Measurements from ENCODE around the gene KLF17. TPM values are rescaled to one million over a fixed set of nuclear protein-coding genes. Genes with fewer than 3 reads are reported as not detected.
A peak's percentile ranks its signal among the peaks of the same experiment; 100 is the strongest.

The KLF17 gene
- total RNA-seq, 1 experiment from 2014 or later = 0.26 TPM

DNA sequence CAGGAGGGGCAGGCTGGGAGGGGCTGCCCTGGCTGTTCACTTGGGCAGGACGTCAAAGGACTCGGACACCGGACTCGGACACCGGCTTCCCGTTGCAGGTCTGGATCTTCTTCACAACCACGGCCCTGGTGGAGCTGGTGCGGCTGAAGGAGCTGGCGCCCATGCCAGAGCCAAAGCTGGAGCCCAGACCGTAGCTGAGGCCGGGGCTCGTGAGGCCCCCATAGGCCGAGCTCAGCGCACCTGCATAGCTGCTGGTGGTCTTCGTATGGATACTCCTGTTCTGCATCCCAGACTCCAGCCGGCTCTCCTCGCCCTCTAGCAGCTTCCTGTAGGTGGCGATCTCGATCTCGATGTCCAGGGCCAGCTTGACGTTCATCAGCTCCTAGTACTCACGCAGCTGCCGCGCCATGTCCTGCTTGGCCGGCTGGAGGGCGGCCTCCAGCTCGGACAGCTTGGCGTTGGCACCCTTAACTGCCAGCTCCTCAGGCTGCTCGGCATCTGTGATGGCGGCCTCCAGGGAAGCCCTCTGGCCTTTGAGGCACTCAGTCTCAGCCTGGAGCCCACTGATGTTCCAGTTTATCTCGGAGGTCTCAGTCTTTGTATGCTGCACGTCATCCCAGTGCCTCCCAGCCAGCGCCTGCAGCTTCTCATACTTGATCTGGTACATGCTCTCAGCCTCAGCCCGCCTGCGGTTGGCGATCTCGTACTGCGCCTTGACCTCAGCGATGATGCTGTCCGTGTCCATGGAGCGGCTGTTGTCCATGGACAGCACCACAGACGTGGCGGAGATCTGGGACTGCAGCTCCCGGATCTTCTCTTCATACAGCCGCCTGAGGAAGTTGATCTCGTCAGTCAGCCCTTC, 15.1 kb upstream of the KLF17 start:
- intact Hi-C loops (cut with micrococcal nuclease) = no loop called here
- Histone ChIP-seq H3K9me3 (ENCODE audit: low read length) (no peaks in the 10 kb centered on the region), H3K79me2 (ENCODE audit: low read length) (no peaks in the 10 kb centered on the region), H3K4me3 (ENCODE audit: low read length) (no peak overlapping the region), H3K9ac (ENCODE audit: low read length) (no peak overlapping the region), H3F3A (ENCODE audit: low read length, unreplicated experiment) (no peaks in the 10 kb centered on the region), H2AFZ (ENCODE audit: low read length) (no peak overlapping the region), H3K36me3 (ENCODE audit: low read depth, low read length) (no peaks in the 10 kb centered on the region), H3K27ac (ENCODE audit: low read length) (no peak overlapping the region), H4K20me1 (ENCODE audit: low read length) (no peaks in the 10 kb centered on the region), H3K4me2 (ENCODE audit: low read length) (no peak overlapping the region), H3K9me2 (replicated peaks; ENCODE audit: low read length) (no peaks in the 10 kb centered on the region), H3K27me3 (ENCODE audit: low read length) (no peaks in the 10 kb centered on the region), H3K4me1 (ENCODE audit: insufficient read depth, low read length) (peaks cover 6% of the 10 kb centered on the region)
- ATAC-seq (no peak), DNase-seq (no peak)
- CTCF ChIA-PET = no interaction called here
- POLR2A ChIA-PET (ENCODE audit: unreplicated experiment) = interaction anchor here (0.6 kb wide), 1 partner anchor 450 kb away, joined by 3 read pairs; no protein-coding TSS in a partner anchor
- no TSS peak for BruUV-seq (replicated peaks)
- TF ChIP-seq EZH2phosphoT487 (IDR thresholded peaks at IDR 0.05; ENCODE audit: borderline replicate concordance, low read length) = no peak
- TF ChIP-seq, protein P1, sequence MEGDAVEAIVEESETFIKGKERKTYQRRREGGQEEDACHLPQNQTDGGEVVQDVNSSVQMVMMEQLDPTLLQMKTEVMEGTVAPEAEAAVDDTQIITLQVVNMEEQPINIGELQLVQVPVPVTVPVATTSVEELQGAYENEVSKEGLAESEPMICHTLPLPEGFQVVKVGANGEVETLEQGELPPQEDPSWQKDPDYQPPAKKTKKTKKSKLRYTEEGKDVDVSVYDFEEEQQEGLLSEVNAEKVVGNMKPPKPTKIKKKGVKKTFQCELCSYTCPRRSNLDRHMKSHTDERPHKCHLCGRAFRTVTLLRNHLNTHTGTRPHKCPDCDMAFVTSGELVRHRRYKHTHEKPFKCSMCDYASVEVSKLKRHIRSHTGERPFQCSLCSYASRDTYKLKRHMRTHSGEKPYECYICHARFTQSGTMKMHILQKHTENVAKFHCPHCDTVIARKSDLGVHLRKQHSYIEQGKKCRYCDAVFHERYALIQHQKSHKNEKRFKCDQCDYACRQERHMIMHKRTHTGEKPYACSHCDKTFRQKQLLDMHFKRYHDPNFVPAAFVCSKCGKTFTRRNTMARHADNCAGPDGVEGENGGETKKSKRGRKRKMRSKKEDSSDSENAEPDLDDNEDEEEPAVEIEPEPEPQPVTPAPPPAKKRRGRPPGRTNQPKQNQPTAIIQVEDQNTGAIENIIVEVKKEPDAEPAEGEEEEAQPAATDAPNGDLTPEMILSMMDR (conservative IDR thresholded peaks at IDR 0.05; ENCODE audit: low read depth, low read length) = no peak
- no peak for TF ChIP-seq EZH2 (IDR thresholded peaks at IDR 0.05; ENCODE audit: low read length, unreplicated experiment)

DNA sequence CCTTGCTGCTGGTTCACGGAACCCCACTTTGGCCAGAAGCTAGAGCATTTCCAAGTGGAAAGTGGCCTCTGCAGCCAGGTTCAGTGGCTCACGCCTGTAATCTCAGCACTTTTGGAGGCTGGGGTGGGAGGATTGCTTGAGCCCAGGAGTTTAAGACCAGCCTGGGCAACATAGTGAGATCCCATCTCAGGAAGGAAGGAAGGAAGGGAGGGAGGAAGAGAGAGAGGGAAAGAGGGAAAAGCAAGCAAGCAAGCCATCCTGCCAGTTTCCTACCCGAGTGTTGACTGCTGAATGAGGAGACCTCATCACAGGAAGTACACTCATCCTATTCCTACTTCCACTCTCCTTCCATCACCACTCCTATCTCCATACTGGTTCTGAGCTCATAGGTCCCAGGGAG, 12.8 kb upstream of the KLF17 start:
- intact Hi-C loops (cut with micrococcal nuclease) = no loop called here
- no peak overlapping the region for H3K4me3 ChIP-seq (ENCODE audit: low read length)
- TF ChIP-seq, protein P1 (conservative IDR thresholded peaks at IDR 0.05; ENCODE audit: low read depth, low read length) = no peak
- no peak for TF ChIP-seq EZH2 (IDR thresholded peaks at IDR 0.05; ENCODE audit: low read length, unreplicated experiment)
- TF ChIP-seq EZH2phosphoT487 (IDR thresholded peaks at IDR 0.05; ENCODE audit: borderline replicate concordance, low read length) = no peak

DNA sequence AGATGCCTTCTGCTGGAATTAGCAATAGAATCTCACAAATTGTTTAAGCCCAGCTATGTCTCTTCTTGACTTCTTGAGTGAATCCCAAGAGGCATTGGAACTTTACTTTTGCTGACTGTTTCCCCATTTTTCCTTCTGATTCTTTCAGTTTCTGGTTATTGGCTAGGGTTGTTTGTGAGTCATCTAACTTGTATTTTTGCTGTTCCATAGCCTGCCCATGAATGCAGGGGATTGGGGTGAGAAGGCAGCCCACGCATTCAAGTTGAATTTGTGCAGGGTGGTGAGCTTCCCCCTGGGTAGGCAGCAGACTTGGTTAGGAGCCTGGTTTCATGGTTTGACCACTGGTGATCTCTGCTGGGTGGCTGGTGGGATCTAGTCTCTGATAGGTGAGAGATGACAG, 10.4 kb upstream of the KLF17 start:
- Histone ChIP-seq H3K4me1 (ENCODE audit: insufficient read depth, low read length) (peaks cover 6% of the 10 kb centered on the region), H4K20me1 (ENCODE audit: low read length) (no peaks in the 10 kb centered on the region), H3K36me3 (ENCODE audit: low read depth, low read length) (no peaks in the 10 kb centered on the region), H2AFZ (ENCODE audit: low read length) (peak overlapping the region; percentile 33; the same call in 1 of the 2 replicates), H3K27ac (ENCODE audit: low read length) (no peak overlapping the region), H3K9me2 (replicated peaks; ENCODE audit: low read length) (no peaks in the 10 kb centered on the region), H3K9ac (ENCODE audit: low read length) (no peak overlapping the region), H3K9me3 (ENCODE audit: low read length) (no peaks in the 10 kb centered on the region), H3K4me3 (ENCODE audit: low read length) (no peak overlapping the region), H3K27me3 (ENCODE audit: low read length) (no peaks in the 10 kb centered on the region), H3K4me2 (ENCODE audit: low read length) (0 out of 2 replicates have a peak overlapping the region, but pooled peaks have one; percentile 20), H3F3A (ENCODE audit: low read length, unreplicated experiment) (no peaks in the 10 kb centered on the region), H3K79me2 (ENCODE audit: low read length) (no peaks in the 10 kb centered on the region)
- ChIA-PET CTCF (no interaction called here), POLR2A (ENCODE audit: unreplicated experiment) (no interaction called here)
- intact Hi-C loops (cut with micrococcal nuclease) = no loop called here
- ATAC-seq = no peak
- peak; percentile 18 for DNase-seq
- BruUV-seq (replicated peaks) = no TSS peak
- TF ChIP-seq EZH2phosphoT487 (IDR thresholded peaks at IDR 0.05; ENCODE audit: borderline replicate concordance, low read length) (no peak), EZH2 (IDR thresholded peaks at IDR 0.05; ENCODE audit: low read length, unreplicated experiment) (no peak)
- TF ChIP-seq, protein P1 (conservative IDR thresholded peaks at IDR 0.05; ENCODE audit: low read depth, low read length) = no peak

More for the DNA sequence above, 12.8 kb upstream of the KLF17 start:
- ChIA-PET POLR2A (ENCODE audit: unreplicated experiment) (no interaction called here), CTCF (no interaction called here)
- no peak for DNase-seq
- no peaks in the 10 kb centered on the region for H3K9me2 ChIP-seq (replicated peaks; ENCODE audit: low read length)
- no peaks in the 10 kb centered on the region for H4K20me1 ChIP-seq (ENCODE audit: low read length)
- peaks cover 6% of the 10 kb centered on the region for H3K4me1 ChIP-seq (ENCODE audit: insufficient read depth, low read length)
- H3F3A ChIP-seq (ENCODE audit: low read length, unreplicated experiment) = no peaks in the 10 kb centered on the region
- H2AFZ ChIP-seq (ENCODE audit: low read length) = no peak overlapping the region
- H3K9ac ChIP-seq (ENCODE audit: low read length) = no peak overlapping the region
- H3K27me3 ChIP-seq (ENCODE audit: low read length) = no peaks in the 10 kb centered on the region
- H3K36me3 ChIP-seq (ENCODE audit: low read depth, low read length) = no peaks in the 10 kb centered on the region
- no TSS peak for BruUV-seq (replicated peaks)
- no peak for ATAC-seq
- no peaks in the 10 kb centered on the region for H3K79me2 ChIP-seq (ENCODE audit: low read length)
- H3K9me3 ChIP-seq (ENCODE audit: low read length) = no peaks in the 10 kb centered on the region
- H3K27ac ChIP-seq (ENCODE audit: low read length) = no peak overlapping the region
- H3K4me2 ChIP-seq (ENCODE audit: low read length) = no peak overlapping the region
